22Rv1 (cell line): ENCODE data around the gene FCGR3B.
"Not testable (repeated sequence)": the region's sequence is repeated elsewhere in the genome, so short reads cannot be mapped to it uniquely, and the experiment has no call there.

Source experiments
- ZFX ChIP-seq: fragments of 450-650 bp; IDR thresholded peaks from 2 replicates; pipeline ENCODE4 v1.6.1; 2017; ENCODE audit warnings: antibody characterized with exemption, borderline replicate concordance
- TF ChIP-seq, protein P1 (sequence below): fragments of 450-650 bp; IDR thresholded peaks from 2 replicates; pipeline ENCODE4 v1.5.1; 2017; ENCODE audit warnings: mild to moderate bottlenecking

GRCh38 chr1:161610198-161610597 lies 20.8 kb downstream of the FCGR3B start:
- TF ChIP-seq, protein P1, sequence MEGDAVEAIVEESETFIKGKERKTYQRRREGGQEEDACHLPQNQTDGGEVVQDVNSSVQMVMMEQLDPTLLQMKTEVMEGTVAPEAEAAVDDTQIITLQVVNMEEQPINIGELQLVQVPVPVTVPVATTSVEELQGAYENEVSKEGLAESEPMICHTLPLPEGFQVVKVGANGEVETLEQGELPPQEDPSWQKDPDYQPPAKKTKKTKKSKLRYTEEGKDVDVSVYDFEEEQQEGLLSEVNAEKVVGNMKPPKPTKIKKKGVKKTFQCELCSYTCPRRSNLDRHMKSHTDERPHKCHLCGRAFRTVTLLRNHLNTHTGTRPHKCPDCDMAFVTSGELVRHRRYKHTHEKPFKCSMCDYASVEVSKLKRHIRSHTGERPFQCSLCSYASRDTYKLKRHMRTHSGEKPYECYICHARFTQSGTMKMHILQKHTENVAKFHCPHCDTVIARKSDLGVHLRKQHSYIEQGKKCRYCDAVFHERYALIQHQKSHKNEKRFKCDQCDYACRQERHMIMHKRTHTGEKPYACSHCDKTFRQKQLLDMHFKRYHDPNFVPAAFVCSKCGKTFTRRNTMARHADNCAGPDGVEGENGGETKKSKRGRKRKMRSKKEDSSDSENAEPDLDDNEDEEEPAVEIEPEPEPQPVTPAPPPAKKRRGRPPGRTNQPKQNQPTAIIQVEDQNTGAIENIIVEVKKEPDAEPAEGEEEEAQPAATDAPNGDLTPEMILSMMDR: not testable (repeated sequence)
- TF ChIP-seq ZFX: not testable (repeated sequence)
